NT2/D1 (cell line): ENCODE results near the gene MAP2K2.

Source experiments
- DNase-seq: peaks from one replicate; pipeline ENCODE4 v3.0.0-alpha.2; 2011; ENCODE audit warnings: low read depth, low spot score
- H3K27me3 ChIP-seq: 2 replicates; pipeline ENCODE4 v1.6.0; 2011; ENCODE audit warnings: mild to moderate bottlenecking; ENCODE audit not compliant: insufficient read length, insufficient read depth
- H3K36me3 ChIP-seq: 2 replicates; pipeline ENCODE4 v1.6.1; 2011; ENCODE audit warnings: mild to moderate bottlenecking, low read length, mixed read lengths; ENCODE audit not compliant: insufficient read depth, insufficient read length
- H3K4me1 ChIP-seq: 2 replicates; pipeline ENCODE4 v1.5.1; 2011; ENCODE audit not compliant: insufficient read depth, insufficient read length
- H3K4me3 ChIP-seq: 2 replicates; pipeline ENCODE4 v1.5.1; 2011; ENCODE audit warnings: low read depth; ENCODE audit not compliant: insufficient read length
- H3K9ac ChIP-seq: 2 replicates; pipeline ENCODE4 v1.6.0; 2011; ENCODE audit warnings: low read depth; ENCODE audit not compliant: insufficient read length
- H3K9me3 ChIP-seq: 2 replicates; pipeline ENCODE4 v1.5.1; 2011; ENCODE audit warnings: mild to moderate bottlenecking, low read length; ENCODE audit not compliant: insufficient read depth
- SUZ12 ChIP-seq: IDR thresholded peaks from 2 replicates; pipeline ENCODE4 v1.6.1; 2011; ENCODE audit not compliant: insufficient read length, insufficient read depth; ENCODE audit errors: extremely low read depth
- YY1 ChIP-seq: IDR thresholded peaks from 2 replicates; pipeline ENCODE4 v1.6.1; 2011; ENCODE audit not compliant: insufficient read length, insufficient read depth
- ZNF274 ChIP-seq: IDR thresholded peaks from 2 replicates; pipeline ENCODE4 v1.6.1; 2011; ENCODE audit warnings: mild to moderate bottlenecking, low read depth, low read length

Gene MAP2K2

DNA sequence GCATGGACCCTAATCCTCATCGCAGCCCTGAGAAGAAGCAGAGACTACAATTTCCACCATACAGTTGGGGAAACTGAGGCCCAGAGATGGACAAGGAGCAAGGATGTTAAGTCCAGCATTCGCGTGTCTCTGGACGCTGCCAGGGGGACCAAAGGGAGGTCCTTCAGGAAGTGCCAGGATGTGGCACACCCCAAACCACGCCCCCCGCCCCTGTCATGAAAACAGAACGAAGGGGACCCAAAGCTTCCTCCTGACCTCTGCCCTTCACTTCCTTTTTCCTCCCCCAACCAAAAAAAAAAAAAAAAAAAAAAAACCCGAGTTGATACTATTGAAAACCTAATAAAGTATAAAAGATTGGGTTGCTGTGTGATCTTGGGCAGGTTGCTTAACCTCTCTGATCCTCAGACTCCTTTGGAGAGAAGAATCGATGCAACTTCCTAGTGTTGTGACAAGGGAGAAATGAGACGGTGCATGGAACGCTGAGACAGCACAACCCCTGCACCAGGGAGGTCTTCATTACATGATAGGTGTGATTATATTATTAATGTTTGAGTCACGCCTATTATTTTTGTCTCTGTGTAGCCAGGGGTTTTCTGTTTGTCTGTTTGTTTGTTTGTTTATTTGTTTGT lies 54.5 kb downstream of the MAP2K2 start:
- TF ChIP-seq YY1 = no peak
- no peak for TF ChIP-seq ZNF274
- no peak for TF ChIP-seq SUZ12
- no peak for DNase-seq

DNA sequence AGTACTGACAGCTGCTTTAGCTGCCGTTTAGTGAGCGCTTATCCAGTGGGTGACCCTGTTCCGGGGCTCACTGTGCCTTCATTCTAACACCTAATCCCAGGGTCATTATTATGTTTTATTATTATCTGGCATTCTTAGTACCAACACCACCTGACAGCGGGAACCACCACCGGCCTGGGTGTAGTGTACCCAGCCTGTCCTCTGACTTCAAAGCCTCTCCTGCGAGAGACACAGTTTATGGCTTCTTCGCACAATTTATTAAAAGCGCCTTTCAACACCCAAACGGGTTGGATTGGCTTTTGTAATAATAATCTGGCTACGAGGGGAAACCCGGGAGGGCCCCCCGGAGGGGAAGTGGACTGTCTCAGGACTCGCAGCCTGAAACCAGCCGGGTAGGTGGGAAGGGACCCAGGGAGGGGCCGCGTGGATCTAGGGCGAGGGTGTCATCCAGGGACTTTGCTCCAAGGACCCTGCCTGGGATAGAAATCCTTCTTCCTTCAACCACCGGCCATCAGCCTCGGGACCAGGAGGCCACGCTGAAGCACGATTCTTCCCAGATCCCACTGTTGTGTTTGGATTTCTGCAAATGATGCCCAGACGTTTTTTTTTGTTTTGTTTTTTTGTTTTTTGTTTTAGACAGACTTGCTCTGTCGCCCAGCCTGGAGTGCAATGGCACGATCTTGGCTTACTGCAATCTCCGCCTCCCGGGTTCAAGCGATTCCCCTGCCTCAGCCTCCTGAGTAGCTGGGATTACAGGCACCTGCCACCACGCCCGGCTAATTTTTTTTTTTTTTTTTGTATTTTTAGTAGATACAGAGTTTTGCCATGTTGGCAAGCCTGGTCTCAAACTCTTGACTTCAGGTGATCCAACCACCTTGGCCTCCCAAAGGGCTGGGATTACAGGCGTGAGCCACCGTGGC lies 55.6 kb downstream of the MAP2K2 start:
- Histone ChIP-seq H3K27me3 (peaks cover 28% of the 10 kb centered on the region), H3K36me3 (peaks cover 5% of the 10 kb centered on the region), H3K9ac (no peak overlapping the region), H3K9me3 (no peaks in the 10 kb centered on the region), H3K4me3 (no peak overlapping the region), H3K4me1 (peaks cover 4% of the 10 kb centered on the region)
- no peak for DNase-seq
- no peak for TF ChIP-seq ZNF274
- no peak for TF ChIP-seq SUZ12
- TF ChIP-seq YY1 = no peak

More for the DNA sequence above, 54.5 kb downstream of the MAP2K2 start:
- no peak overlapping the region for H3K4me3 ChIP-seq
- no peaks in the 10 kb centered on the region for H3K9me3 ChIP-seq
- H3K27me3 ChIP-seq = peaks cover 28% of the 10 kb centered on the region
- H3K4me1 ChIP-seq = no peaks in the 10 kb centered on the region
- H3K9ac ChIP-seq = no peak overlapping the region
- no peaks in the 10 kb centered on the region for H3K36me3 ChIP-seq

DNA sequence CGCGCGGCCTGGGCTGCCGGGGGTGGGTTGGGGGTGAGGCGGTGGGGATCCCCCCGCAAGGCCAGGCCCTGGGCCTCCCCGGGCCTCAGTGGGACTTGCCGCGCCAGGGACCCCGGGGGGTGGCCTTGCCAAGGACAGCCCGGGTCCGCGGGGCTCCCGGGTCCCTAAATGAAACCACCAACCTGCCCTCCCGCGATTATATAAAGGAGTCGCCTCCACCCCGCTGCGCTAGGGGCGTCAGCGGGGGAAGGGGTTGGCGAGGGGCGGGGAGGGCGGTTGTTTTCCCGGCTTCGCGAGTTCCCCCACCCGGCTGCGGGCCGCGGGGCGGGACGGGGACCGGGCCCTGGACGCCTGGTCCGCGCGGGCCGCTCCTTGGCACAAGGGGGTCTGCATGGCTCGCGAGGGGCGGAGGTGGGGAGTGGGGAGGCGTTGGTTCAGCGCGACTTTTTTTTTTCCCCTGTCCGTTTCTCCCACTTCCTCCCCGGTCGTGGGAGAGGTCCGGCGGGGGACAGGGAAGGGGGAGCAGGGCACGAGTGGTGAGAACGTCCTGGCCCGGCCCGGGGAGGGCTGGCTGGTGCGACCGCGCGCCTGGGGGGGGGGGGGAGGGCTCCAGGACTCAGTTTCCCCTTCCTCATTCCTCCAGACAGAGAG lies 56.4 kb downstream of the MAP2K2 start:
- Histone ChIP-seq H3K4me1 (peaks cover 12% of the 10 kb centered on the region), H3K9ac (peak overlapping the region; percentile 64), H3K36me3 (peaks cover 12% of the 10 kb centered on the region), H3K9me3 (no peaks in the 10 kb centered on the region), H3K27me3 (peaks cover 28% of the 10 kb centered on the region), H3K4me3 (peak overlapping the region; percentile 32)
- no peak for DNase-seq
- TF ChIP-seq ZNF274 (no peak), SUZ12 (no peak), YY1 (no peak)

- TF ChIP-seq YY1 (no peak), ZNF274 (no peak), SUZ12 (no peak)
- Histone ChIP-seq H3K4me3 (peak within 1 kb of the TSS; percentile 60), H3K27me3 (peaks cover 28% of the 10 kb centered on the region), H3K9me3 (no peaks in the 10 kb centered on the region), H3K4me1 (peaks cover 19% of the 10 kb centered on the region), H3K36me3 (peaks cover 19% of the 10 kb centered on the region), H3K9ac (peak within 1 kb of the TSS; percentile 86)
- no peak for DNase-seq
Observed at GRCh38 chr19:4066682-4067395, 57.1 kb downstream of the MAP2K2 start, which contains the start of gene ZBTB7A. ZBTB7A (minus strand) TSS chr19:4066899; CDS start chr19:4055232, 11,667 bp downstream.

DNA sequence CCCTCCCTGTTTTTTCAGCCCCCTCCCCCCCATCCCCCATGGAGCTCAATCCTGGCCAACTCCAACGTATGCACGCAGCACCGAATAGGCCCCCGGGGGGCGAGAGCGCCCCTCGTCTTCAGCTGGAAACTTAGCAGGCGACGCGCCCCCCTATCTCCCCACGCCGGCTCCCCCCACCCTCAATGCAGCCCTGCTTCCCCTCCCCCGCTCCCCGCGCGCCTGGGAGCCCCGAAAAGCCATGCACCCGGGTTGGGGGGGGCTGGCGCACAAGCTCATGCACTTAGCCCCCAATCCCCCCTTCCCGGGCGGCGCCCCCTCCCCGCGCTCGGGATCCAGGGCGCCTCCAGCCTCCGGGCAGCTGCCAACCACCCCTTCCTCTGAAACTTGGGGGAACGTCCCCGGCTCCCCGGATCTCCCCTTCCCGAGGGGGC lies 57.7 kb downstream of the MAP2K2 start:
- Histone ChIP-seq H3K9me3 (no peaks in the 10 kb centered on the region), H3K4me1 (peaks cover 25% of the 10 kb centered on the region), H3K36me3 (peaks cover 26% of the 10 kb centered on the region), H3K9ac (peak overlapping the region; percentile 86), H3K27me3 (peaks cover 28% of the 10 kb centered on the region), H3K4me3 (peak overlapping the region; percentile 60)
- TF ChIP-seq SUZ12 (no peak), YY1 (no peak), ZNF274 (no peak)
- DNase-seq = no peak

DNA sequence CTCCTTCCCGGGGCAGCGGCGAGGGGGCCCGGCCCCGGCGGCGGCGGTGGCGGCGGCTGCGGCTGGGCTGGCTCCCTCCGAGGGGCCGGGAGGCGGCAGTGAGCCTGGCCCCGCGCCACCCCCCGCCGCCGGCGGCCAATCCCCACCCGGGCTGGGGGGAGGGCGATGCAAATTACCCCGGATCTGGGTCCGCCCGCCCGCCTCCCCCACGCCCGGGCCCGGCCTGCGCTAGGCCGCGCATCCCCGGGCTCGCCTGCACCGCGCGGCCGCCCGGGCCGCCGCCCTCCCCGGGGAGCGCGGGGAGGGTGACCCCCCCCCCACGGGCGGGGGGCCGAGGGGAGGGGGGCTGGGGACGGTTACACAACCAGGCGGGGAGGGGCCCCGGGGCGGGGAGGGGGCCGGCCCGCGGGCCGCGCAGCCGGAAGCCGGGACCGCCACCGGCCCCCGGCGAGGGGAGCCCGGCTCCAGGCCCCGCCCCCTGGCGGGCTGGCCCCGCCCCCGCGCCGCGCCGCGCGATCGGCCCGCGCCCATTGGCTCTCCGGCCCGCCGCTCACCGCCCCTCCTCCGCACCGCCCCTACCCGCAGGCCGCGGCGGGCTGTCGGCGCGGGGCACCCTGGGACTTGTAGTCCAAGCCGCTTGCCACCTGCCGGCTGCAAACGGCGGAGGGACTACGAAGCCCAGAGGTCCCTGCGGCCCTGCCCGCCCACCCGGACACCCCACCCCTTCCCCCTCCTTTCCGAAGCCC lies 58.3 kb downstream of the MAP2K2 start:
- H3K4me1 ChIP-seq = peaks cover 30% of the 10 kb centered on the region
- H3K27me3 ChIP-seq = peaks cover 28% of the 10 kb centered on the region
- no peak for TF ChIP-seq ZNF274
- no peak for TF ChIP-seq SUZ12
- no peak for TF ChIP-seq YY1
- peaks cover 32% of the 10 kb centered on the region for H3K36me3 ChIP-seq
- no peak overlapping the region for H3K9ac ChIP-seq
- H3K4me3 ChIP-seq = no peak overlapping the region
- peak; percentile 97 for DNase-seq
- no peaks in the 10 kb centered on the region for H3K9me3 ChIP-seq
